GM21529 (cell line): ENCODE results near the gene WBP4.
A peak's percentile ranks its signal among the peaks of the same experiment; 100 is the strongest.

Experiments
- ATAC-seq: cut with Tn5 transposase; IDR thresholded peaks from one replicate; pipeline ENCODE4 v1.9.1; 2021; ENCODE audit not compliant: unreplicated experiment

The WBP4 gene

GRCh38 chr13:41048640-41049039 is 12.7 kb upstream of the WBP4 start:
- ATAC-seq = no peak

DNA sequence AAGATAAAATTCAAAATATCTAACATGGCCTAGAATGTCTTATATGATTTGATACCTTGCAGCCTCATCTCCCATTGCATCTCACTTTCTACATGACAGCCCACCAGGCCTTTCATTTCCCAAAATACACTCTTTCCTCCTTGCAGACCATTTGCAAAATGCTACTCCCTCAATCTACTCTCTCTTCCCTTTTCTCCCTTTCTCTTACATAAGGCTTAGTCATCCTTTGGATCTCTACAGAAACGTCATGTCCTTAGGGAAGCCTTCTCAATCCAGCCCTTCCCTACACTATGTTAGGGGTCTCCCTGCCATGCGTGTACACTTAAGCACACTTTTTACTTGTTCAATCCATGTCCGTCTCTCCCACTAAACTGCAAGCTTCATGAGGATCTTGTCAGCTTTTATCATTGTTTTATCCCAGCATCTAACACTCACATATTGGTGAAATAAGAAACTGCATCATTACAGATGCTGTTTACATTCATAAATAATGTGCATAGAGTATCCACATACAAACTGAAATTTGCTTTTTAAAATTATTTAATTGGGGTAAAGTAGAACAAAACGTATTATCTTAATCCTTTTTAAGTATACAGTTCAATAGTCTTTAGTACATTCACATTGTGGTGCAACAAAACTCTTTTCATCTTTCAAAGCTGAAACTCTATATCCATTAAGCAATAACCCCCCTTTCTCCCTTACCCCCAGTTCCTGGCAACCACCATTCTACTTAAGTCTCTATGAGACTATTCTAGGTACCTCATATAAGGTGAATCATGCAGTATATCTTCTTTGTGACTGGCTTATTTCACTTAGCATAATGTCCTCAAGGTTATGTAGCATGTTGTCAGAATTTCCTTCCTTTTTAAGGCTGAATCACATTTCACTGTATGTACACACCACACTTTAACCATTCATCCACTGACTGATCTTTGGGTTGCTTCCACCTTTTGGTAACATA is 11.5 kb upstream of the WBP4 start:
- no peak for ATAC-seq

- ATAC-seq = no peak
Observed at GRCh38 chr13:41052441-41052840, 8.9 kb upstream of the WBP4 start.

DNA sequence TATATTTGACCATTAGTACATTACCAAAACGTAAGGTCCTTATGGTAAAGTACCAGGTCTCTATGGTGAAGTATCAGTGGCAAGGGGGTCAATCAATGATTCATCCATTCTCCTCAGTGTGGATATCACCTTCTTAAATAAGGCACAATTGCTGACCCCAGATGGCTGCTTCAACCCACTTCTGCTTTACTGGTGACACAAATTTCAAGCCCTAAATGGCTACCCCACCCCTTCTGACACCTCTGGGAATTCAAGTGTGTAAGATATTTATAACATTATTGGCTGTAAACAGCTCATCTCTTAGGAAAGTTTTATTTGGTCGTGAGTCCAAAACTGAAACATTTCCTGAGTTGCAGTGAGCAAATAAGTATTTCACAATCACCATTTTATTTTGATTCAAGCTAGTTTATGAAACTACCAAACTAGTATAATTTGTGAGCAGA is 7.9 kb upstream of the WBP4 start:
- peak; percentile 67 for ATAC-seq

- ATAC-seq = peak; percentile 42
Observed at GRCh38 chr13:41054212-41054877, 7.0 kb upstream of the WBP4 start.

DNA sequence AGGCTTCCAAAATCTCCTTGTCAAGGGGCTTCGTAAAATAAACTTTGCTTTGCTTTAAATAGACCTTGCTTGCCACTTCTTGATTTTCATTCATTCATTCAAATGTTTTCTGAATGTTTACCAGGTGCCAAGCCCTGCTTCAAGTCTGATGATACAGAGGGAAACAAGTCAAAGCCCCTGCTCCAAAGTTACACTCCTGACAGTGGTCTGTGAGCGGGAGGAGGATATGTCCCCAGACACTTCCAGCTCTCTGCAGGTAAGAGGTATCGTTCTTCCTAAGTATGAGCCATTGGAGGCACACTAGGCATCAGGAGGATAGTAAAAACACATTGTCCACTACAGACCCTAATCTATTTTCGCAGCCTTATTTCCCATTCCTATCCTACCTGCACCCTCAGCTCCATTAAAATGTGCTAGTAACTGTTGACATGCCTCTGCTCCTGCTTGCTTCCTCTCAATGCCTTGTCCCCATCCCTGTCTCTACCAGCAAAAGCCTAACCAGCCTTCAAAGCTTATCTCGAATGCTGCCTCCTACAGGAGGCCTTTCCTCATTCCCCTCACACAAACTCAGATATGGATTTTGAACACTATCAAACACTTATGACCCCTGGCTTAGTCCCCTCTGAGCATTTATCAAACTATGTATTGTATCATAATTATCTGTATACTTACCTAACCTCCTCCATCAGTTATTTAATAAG is 6.2 kb upstream of the WBP4 start:
- no peak for ATAC-seq

DNA sequence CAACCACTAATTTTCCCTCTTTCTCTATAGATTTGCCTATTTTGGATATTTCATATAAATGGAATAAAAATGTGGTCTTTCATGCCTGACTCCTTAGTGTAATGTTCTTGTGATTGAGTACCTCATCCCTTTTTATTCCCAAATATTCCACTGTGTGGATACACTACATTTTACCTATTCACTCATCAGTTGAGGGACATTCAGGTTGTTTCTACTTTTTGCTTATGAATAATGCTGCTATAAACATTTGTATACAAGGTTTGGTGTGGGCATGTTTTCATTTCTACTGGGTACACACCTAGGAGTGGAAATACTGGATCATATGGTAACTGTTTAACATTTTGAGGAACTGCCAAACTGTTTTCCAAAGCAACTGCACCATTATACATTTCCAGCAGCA is 5.1 kb upstream of the WBP4 start:
- no peak for ATAC-seq

DNA sequence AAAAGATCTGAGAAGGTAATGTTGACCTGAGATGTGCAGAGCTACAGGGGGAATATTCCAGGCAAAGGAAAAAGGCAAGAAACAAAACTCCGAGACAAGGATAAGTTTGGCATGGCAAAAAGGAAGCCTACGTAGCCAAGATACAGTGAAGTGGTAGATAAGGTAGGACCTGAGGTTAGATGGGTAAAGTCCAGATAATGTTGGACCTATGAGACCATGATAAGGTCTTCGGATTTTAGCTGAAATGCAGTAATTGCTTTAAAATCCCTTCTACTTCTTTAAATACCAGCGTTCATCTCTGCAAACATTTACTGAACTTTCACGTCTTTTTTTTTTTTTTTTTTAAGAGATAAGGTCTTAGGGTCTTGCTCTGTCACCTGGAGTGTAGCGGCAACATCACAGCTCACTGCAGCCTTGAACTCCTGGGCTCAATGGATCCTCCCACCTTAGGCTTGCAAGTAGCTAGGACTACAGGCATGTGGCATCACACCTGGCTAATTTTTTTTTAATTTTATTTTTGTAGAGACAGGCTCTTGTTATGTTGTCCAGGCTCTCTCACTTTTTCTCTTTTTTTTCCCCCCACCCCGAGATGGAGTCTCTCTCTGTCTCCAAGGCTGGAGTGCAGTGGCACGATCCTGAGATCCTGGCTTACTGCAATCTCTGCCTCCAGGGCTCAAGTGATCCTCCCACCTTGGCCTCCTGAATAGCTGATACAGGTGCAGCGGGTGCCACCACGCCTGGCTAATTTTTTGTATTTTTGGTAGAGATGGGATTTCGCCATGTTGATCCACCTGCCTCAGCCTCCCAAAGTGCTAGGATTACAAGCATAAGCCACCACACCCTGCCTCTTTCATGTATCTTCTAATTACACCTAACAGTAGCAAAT is 4.2 kb upstream of the WBP4 start:
- no peak for ATAC-seq

GRCh38 chr13:41058295-41059070 is 2.8 kb upstream of the WBP4 start:
- ATAC-seq = no peak

GRCh38 chr13:41059456-41060081 is 1.7 kb upstream of the WBP4 start:
- ATAC-seq = no peak

DNA sequence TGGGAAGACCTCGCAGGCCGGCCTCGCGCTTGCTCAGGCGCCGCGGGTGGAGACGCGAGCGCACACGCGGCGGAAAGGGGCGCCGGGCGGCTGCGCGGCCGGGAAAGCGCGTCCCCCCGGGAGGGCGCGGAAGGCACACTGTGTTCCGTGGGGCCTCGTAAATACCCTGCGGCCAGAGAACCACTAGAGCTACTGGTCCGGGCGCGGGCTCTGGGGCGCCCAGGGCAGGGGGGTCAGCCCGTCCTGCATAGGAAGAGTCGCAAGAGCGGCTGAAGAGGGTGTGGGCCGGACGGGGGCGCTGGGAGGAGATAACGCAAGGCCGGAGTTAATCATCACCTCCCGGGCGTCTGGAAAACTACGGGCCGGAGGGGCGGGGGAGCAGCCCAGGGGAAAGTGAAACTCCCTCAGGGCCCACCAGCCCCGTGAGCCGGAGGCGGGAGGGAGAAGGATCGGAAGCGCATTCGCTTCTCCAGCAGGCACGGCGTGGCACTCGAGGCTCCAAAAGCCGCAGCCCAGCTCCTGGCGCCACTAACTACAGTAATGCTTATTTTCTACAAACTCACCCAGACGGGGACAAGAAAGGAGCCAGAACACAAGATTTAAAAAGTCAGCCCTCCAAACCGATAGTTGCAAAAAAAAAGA is 1.1 kb upstream of the WBP4 start:
- peak; percentile 44 for ATAC-seq

- ATAC-seq = peak; percentile 35
Observed at GRCh38 chr13:41060724-41061074, 610 bp upstream of the WBP4 start.

DNA sequence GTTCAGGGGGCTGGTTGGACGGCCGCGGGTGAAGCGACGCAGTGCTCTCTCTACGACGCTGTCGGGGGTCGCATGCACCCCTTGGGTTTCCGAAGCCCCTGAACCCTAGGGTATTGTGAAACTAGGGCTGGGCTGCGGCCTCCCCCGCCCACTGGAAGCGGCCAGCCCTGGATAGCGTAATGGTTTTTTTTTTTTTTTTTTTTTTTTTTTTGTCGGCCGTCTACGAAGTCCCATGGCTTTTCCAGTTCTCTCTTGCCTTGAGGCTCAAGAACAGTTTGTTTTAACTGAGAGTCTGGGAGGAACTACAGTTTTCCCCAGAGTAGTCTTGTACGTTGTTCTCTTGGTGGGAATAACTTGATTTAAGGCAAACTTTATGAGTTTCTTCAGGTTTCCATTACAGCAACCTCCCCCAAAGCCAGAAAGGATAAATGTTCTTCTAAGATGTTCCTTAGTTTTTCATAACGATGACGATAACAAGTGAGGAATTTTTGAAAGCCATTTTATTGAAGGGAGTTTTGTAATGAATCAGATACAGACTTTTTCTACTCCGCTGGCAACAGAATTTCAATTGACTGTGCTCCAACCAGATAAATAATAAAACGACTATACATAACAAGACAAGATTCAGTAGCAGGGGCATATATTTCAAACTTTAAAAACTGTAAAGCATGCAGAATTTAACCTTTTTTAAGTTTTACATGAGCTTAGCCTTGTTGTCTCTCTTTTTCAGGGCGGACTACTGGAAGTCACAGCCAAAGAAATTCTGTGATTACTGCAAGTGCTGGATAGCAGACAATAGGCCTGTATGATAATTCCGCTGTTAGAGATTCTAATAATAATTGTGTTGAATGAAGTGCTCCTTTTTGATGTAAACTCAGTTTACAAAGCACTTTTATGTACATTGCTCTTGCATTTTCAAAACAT is 867 bp downstream of the WBP4 start:
- ATAC-seq = peak; percentile 31

- ATAC-seq = no peak
Observed at GRCh38 chr13:41064493-41064892, 3.2 kb downstream of the WBP4 start.

- ATAC-seq = no peak
Observed at GRCh38 chr13:41065078-41065477, 3.8 kb downstream of the WBP4 start.

GRCh38 chr13:41074523-41074922 is 13.2 kb downstream of the WBP4 start:
- ATAC-seq = no peak

- no peak for ATAC-seq
Observed at GRCh38 chr13:41075034-41075433, 13.7 kb downstream of the WBP4 start.

- ATAC-seq = no peak
Observed at GRCh38 chr13:41075485-41075884, 14.2 kb downstream of the WBP4 start.
